Measurements from ENCODE around the gene REEP3. TPM values are rescaled to one million over a fixed set of nuclear protein-coding genes. Genes with fewer than 3 reads are reported as not detected.

Gene REEP3
- total and polyA plus RNA-seq, 12 donors = 9.9 to 27.7 (median 17.2) TPM

DNA sequence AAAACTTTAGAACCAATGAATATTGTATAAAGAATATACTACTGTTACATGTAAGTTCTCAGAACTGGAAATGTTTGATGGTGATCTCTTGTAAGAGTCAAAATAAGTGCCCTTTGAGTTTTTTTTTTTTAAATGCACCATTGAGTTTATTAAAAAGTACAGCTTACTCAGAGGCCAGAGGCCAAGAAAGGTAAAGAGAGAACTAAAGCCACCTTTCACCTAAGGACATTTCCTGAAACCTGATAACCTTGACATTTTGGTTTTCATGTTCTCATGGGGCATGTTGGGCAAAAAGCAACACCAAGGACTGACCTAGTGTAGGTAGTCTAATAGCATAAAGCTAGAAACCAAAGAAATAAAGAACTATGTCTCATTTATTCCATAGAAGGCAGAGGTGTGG, 27.7 kb downstream of the REEP3 start:
- peaks cover 2 to 45% (median 27%) of the 10 kb centered on the region in 9 donors for H3K4me1 ChIP-seq
- DNase-seq = no peak
- intact Hi-C loops (cut with DNase I) = no loop called here
- no peak overlapping the region for H3K27ac ChIP-seq
- TF ChIP-seq, protein P1, sequence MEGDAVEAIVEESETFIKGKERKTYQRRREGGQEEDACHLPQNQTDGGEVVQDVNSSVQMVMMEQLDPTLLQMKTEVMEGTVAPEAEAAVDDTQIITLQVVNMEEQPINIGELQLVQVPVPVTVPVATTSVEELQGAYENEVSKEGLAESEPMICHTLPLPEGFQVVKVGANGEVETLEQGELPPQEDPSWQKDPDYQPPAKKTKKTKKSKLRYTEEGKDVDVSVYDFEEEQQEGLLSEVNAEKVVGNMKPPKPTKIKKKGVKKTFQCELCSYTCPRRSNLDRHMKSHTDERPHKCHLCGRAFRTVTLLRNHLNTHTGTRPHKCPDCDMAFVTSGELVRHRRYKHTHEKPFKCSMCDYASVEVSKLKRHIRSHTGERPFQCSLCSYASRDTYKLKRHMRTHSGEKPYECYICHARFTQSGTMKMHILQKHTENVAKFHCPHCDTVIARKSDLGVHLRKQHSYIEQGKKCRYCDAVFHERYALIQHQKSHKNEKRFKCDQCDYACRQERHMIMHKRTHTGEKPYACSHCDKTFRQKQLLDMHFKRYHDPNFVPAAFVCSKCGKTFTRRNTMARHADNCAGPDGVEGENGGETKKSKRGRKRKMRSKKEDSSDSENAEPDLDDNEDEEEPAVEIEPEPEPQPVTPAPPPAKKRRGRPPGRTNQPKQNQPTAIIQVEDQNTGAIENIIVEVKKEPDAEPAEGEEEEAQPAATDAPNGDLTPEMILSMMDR (IDR thresholded peaks at IDR 0.05) = no peak
- H3K9me3 ChIP-seq = no peaks in the 10 kb centered on the region
- H3K27me3 ChIP-seq = no peaks in the 10 kb centered on the region
- H3K4me3 ChIP-seq = no peak overlapping the region
- H3K36me3 ChIP-seq = peaks cover 0 to 4% (median 0%) of the 10 kb centered on the region in 9 donors
- ATAC-seq = no peak

DNA sequence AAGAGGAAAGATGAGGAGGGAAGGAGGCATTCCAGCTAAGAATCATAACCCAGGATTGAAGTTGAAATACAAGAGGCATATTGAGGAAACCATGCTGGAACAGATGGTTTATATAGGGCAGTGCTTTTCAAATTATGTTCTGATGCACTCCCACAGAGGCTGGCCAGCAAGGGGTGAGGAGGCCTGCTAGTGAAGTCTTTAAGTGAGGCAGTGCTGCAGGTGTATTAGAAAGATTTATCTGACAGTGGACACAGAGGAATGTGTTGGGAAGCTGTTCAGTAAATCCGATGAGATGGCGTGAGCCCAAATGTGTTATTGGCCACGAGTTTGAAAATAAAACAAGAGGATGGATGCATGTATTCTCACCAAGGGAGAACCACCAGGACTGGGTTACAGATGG, 28.6 kb downstream of the REEP3 start:
- H3K4me1 ChIP-seq = peaks cover 0 to 37% (median 24%) of the 10 kb centered on the region in 9 donors
- DNase-seq = no peak
- H3K27me3 ChIP-seq = no peaks in the 10 kb centered on the region
- WGBS, 2 donors = 50 to 75% methylated on average over 3 of the region's 3 CpGs
- ATAC-seq = no peak
- no peaks in the 10 kb centered on the region for H3K9me3 ChIP-seq
- no peak overlapping the region for H3K4me3 ChIP-seq
- intact Hi-C loops (cut with DNase I) = no loop called here
- TF ChIP-seq, protein P1 (IDR thresholded peaks at IDR 0.05) = no peak
- peaks cover 0 to 4% (median 0%) of the 10 kb centered on the region in 9 donors for H3K36me3 ChIP-seq
- H3K27ac ChIP-seq = no peak overlapping the region

- ATAC-seq = no peak
These were observed 31.8 kb downstream of the REEP3 start for GRCh38 chr10:63553031-63553430.

DNA sequence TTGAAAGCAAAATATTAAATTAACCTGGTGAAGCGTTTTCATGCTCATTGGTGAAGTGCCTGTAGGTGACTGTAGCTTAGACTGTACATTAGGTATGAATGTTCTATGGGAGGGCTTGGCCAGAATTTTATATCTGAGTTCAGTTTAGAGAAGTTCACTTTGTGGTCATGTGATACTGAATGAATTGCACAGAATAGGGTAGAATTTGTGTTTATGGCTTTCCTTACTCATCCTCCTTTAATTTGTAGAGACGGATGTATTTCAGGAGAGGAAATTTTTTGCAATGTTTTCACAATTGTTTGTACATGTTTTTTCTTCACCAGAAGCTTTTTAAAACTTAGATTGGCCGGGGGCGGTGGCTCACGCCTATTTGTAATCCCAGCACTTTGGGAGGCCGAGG, 32.3 kb downstream of the REEP3 start:
- Histone ChIP-seq H3K36me3 (no peaks in the 10 kb centered on the region), H3K9me3 (no peaks in the 10 kb centered on the region), H3K4me3 (no peak overlapping the region), H3K27ac (peak overlapping the region in 1 of 10 donors; percentile 43), H3K4me1 (peaks cover 0 to 30% (median 17%) of the 10 kb centered on the region in 9 donors), H3K27me3 (no peaks in the 10 kb centered on the region)
- TF ChIP-seq, protein P1 (IDR thresholded peaks at IDR 0.05) = no peak
- intact Hi-C loops (cut with DNase I) = no loop called here
- ATAC-seq (no peak), DNase-seq (no peak)
- WGBS, 2 donors = 97 to 98% methylated on average over 6 of the region's 6 CpGs

More at GRCh38 chr10:63553031-63553430, 31.8 kb downstream of the REEP3 start:
- WGBS, 2 donors = 93% methylated on average over 4 of the region's 4 CpGs
- H3K4me1 ChIP-seq = peaks cover 0 to 34% (median 21%) of the 10 kb centered on the region in 9 donors
- H3K4me3 ChIP-seq = no peak overlapping the region
- intact Hi-C loops (cut with DNase I) = no loop called here
- no peaks in the 10 kb centered on the region for H3K9me3 ChIP-seq
- peak overlapping the region in 4 of 10 donors; percentile 11 to 48 (median 36) for H3K27ac ChIP-seq
- DNase-seq = no peak
- H3K36me3 ChIP-seq = no peaks in the 10 kb centered on the region
- TF ChIP-seq, protein P1 (IDR thresholded peaks at IDR 0.05) = no peak
- H3K27me3 ChIP-seq = no peaks in the 10 kb centered on the region
